Mesenchymal stem cell (in vitro differentiated cells and primary cell): Measurements from ENCODE around the gene SATB2.
A peak's percentile ranks its signal among the peaks of the same experiment; 100 is the strongest.

Source experiments
- DNase-seq: peaks from one replicate; pipeline ENCODE4 v3.0.0-alpha.2; 2013
- H2AFZ ChIP-seq: one replicate; pipeline ENCODE4 v1.6.1; 2013; ENCODE audit warnings: low read depth, mild to moderate bottlenecking, control low read depth, inconsistent platforms, low read length, moderate library complexity
- H2AK5ac ChIP-seq: 2 replicates; pipeline ENCODE4 v1.6.1; 2013; ENCODE audit warnings: low read length, moderate library complexity, mild to moderate bottlenecking, inconsistent platforms; ENCODE audit not compliant: severe bottlenecking
- H2BK120ac ChIP-seq: one replicate; pipeline ENCODE4 v1.6.1; 2013; ENCODE audit warnings: low read depth, mild to moderate bottlenecking, inconsistent platforms, low read length, moderate library complexity
- H2BK12ac ChIP-seq, 2 experiments: one replicate each; pipeline ENCODE4 v1.6.1; 2013; ENCODE audit warnings: inconsistent platforms in 2 of 2, low read length in 2 of 2, mild to moderate bottlenecking in 2 of 2, moderate library complexity in 2 of 2, control low read depth in 1 of 2
- H2BK15ac ChIP-seq: one replicate; pipeline ENCODE4 v1.6.1; 2013; ENCODE audit warnings: mild to moderate bottlenecking, low read depth, inconsistent platforms; ENCODE audit not compliant: poor library complexity, severe bottlenecking
- H2BK5ac ChIP-seq: 2 replicates; pipeline ENCODE4 v1.6.1; 2013; ENCODE audit warnings: low read depth, mild to moderate bottlenecking, low read length, control low read depth, inconsistent platforms; ENCODE audit not compliant: poor library complexity, severe bottlenecking
- H3K14ac ChIP-seq, 2 experiments: one replicate each; pipeline ENCODE4 v1.6.1; 2013; ENCODE audit warnings: inconsistent platforms in 2 of 2, low read length in 2 of 2, control low read depth in 1 of 2, mild to moderate bottlenecking in 1 of 2, moderate library complexity in 1 of 2
- H3K18ac ChIP-seq, 2 experiments: one replicate each; pipeline ENCODE4 v1.6.1; 2013; ENCODE audit warnings: inconsistent platforms in 2 of 2, low read length in 2 of 2, control low read depth in 1 of 2, low read depth in 1 of 2, mild to moderate bottlenecking in 1 of 2
- H3K23ac ChIP-seq, 2 experiments: one replicate each; pipeline ENCODE4 v1.6.1; 2013; ENCODE audit warnings: inconsistent platforms in 2 of 2, low read length in 2 of 2, mild to moderate bottlenecking in 2 of 2, moderate library complexity in 2 of 2, control low read depth in 1 of 2
- H3K27ac ChIP-seq: 2 replicates; pipeline ENCODE4 v1.5.1; 2013; ENCODE audit warnings: mild to moderate bottlenecking, moderate library complexity, low read length, control low read depth, inconsistent platforms; ENCODE audit not compliant: poor library complexity, severe bottlenecking
- H3K27me3 ChIP-seq, 2 experiments: 2 replicates each; pipeline versions ENCODE4 v1.6.1 to v1.7.0; 2013; ENCODE audit warnings: low read length in 2 of 2, mild to moderate bottlenecking in 2 of 2, moderate library complexity in 2 of 2, control low read depth in 1 of 2, inconsistent platforms in 1 of 2; ENCODE audit not compliant: control insufficient read depth in 1 of 2, insufficient read depth in 1 of 2
- H3K36me3 ChIP-seq, 2 experiments: 2 replicates each; pipeline versions ENCODE4 v1.6.1 to v1.7.0; 2013; ENCODE audit warnings: low read length in 2 of 2, control low read depth in 1 of 2, inconsistent platforms in 1 of 2, low read depth in 1 of 2, mild to moderate bottlenecking in 1 of 2; ENCODE audit not compliant: insufficient read depth in 2 of 2, control insufficient read depth in 1 of 2
- H3K4ac ChIP-seq, 2 experiments: one replicate each; pipeline ENCODE4 v1.6.1; 2013; ENCODE audit warnings: inconsistent platforms in 2 of 2, low read length in 2 of 2, mild to moderate bottlenecking in 2 of 2, moderate library complexity in 2 of 2, control low read depth in 1 of 2, low read depth in 1 of 2
- H3K4me1 ChIP-seq: 2 replicates; pipeline ENCODE4 v1.6.1; 2013; ENCODE audit warnings: low read depth, low read length, control low read depth; ENCODE audit not compliant: control insufficient read depth, insufficient read depth
- H3K4me2 ChIP-seq: 2 replicates; pipeline ENCODE4 v1.6.1; 2013; ENCODE audit warnings: low read length, mild to moderate bottlenecking, inconsistent platforms; ENCODE audit not compliant: poor library complexity, severe bottlenecking
- H3K4me3 ChIP-seq, 2 experiments: 2 replicates each; pipeline versions ENCODE4 v1.5.1 to v1.7.0; 2013; ENCODE audit warnings: low read length in 2 of 2, mild to moderate bottlenecking in 2 of 2, control low read depth in 1 of 2, low read depth in 1 of 2; ENCODE audit not compliant: insufficient read depth in 1 of 2
- H3K79me1 ChIP-seq: replicated peaks from 2 replicates; pipeline ENCODE4 v1.6.1; 2013; ENCODE audit warnings: mild to moderate bottlenecking, control low read depth, low read length, inconsistent platforms; ENCODE audit not compliant: poor library complexity, severe bottlenecking
- H3K9ac ChIP-seq: 2 replicates; pipeline ENCODE4 v1.7.0; 2013; ENCODE audit warnings: mild to moderate bottlenecking, low read length, moderate library complexity
- H3K9me3 ChIP-seq: 2 replicates; pipeline ENCODE4 v1.7.0; 2013; ENCODE audit warnings: mild to moderate bottlenecking, low read length; ENCODE audit not compliant: control insufficient read depth
- H4K8ac ChIP-seq: one replicate; pipeline ENCODE4 v1.6.1; 2013; ENCODE audit warnings: inconsistent platforms, mild to moderate bottlenecking, low read length, moderate library complexity
- H4K91ac ChIP-seq: one replicate; pipeline ENCODE4 v1.6.1; 2013; ENCODE audit warnings: mild to moderate bottlenecking, low read length, inconsistent platforms
- WGBS: methylation state at CpG from one replicate; pipeline ENCODE4 v1.1.7; 2013; ENCODE audit warnings: mixed read lengths; 5-methylcytosine and 5-hydroxymethylcytosine counted together

SATB2 gene

DNA sequence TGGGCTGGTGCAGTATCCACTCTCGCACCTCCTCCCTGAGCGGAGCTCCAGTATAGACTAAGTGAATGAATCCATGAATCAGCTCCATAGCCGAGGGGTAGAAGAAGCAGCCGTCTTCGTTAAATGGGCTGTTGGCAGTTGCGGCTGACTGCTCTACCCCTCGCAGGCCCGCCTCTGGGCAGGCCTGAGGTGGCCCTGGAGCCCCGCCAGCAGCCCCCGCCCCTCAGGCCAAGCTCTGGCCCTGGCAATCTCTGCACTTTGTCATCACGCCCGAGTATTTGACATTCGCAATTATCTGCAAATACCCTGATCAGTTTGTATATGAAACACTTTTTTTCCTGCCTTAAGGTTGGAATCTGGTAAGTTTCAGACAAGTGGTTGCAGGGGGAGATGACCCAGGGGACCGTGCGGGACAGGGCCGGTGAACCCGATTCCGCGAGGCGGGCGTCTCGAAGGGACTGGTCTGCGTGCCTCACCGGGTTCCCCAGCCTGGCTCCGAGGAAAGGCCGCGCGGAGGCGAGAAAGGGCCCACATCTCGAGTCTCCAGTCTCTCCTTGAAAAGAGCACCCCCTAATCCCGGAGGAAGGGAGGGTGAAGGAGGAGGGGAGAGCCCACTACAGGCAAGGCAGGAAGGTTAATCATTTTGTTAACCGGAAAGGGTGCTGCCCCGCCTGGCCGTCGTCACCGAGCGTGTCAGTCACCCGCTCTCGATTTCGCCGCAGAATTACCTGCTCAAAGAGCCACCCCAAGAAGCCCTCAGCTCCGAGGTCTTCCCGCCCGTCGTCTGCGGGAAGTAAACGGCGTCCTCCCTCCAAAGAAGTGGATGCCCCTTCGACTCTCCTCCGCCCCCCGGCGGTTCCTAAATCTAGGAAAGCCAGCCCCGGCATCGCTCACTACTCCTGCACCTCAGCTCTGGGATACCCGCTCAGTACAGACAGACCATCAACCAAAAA, 11.1 kb upstream of the SATB2 start:
- no peak overlapping the region for H3K4ac ChIP-seq
- H3K18ac ChIP-seq = no peak overlapping the region
- peaks cover 77 to 98% of the 10 kb centered on the region in 2 experiments for H3K27me3 ChIP-seq
- no peak overlapping the region for H2BK12ac ChIP-seq
- peaks cover 35% of the 10 kb centered on the region for H3K4me1 ChIP-seq
- whole genome bisulfite sequencing = 7% methylated on average over 35 of the region's 55 CpGs
- H3K4me3 ChIP-seq = peak overlapping the region in 1 of 2 experiments; percentile 51
- no peak overlapping the region for H3K14ac ChIP-seq
- no peak overlapping the region for H2BK5ac ChIP-seq
- H2BK120ac ChIP-seq = no peak overlapping the region
- H3K4me2 ChIP-seq = peak overlapping the region; percentile 56
- no peak overlapping the region for H3K9ac ChIP-seq
- H3K23ac ChIP-seq = peak overlapping the region in 1 of 2 experiments; percentile 6
- H2BK15ac ChIP-seq = no peak overlapping the region
- no peaks in the 10 kb centered on the region for H3K9me3 ChIP-seq
- no peak overlapping the region for H4K91ac ChIP-seq
- no peaks in the 10 kb centered on the region for H3K79me1 ChIP-seq
- no peak overlapping the region for H3K27ac ChIP-seq
- peaks cover 0 to 3% of the 10 kb centered on the region in 2 experiments for H3K36me3 ChIP-seq
- H2AK5ac ChIP-seq = no peak overlapping the region
- no peak for DNase-seq
- no peak overlapping the region for H2AFZ ChIP-seq
- H4K8ac ChIP-seq = no peak overlapping the region

DNA sequence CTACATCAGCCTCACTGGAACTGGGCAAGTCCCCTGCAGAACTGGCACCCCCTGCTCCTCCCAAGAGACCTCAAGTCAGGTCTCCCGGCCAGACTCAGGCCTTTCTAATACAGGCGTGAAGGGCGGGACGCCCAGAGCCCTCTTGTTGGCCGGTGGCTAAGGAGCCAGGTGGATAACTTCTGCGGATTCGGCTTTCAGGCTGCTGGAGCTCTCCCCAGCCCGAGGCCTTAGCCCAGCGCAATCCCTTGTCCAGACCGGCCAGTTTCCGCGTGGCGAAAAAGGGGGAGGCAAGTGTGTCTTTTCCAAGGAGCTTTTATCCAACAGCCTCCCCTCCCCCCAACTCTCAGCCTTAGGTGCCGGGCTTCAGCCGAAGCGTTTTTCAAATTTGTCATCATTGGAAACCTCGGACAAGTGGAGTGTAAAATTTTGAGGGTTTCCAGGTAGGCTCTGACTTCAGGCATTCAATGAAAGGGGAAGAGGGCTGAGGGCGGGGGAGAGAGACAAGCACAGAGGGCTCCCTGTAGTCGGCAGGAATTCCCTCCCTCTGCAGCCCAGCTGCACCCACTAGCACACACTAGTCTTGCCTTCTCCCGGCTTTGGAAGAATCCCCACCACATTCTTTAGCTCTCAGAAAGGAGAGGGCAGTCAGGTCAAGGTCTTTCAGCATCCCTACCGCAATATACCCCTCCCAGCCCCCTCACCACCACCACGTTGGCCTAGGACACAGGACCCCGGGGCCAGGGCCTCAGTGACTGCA, 9.5 kb upstream of the SATB2 start:
- no peak for DNase-seq

DNA sequence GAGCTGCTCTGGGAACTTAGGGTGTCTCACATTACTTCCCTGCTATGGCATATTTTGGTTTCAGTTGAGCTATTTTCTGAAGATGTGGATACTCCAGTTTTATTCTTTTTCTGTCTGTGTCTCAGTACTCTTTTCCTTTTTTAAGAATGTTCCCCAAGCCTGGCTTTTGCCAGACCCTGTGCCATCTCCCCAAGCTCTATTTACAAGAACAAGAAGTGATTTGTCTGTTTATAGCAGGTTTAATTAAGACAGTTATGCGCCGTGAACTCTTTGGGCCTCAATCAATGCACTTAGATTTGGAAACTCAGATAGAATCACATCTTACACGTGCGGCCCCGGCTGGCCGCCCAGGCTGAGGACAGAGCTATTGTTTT, 8.9 kb upstream of the SATB2 start:
- peaks cover 81 to 93% of the 10 kb centered on the region in 2 experiments for H3K27me3 ChIP-seq
- H3K18ac ChIP-seq = no peak overlapping the region
- no peak overlapping the region for H3K4ac ChIP-seq
- no peak overlapping the region for H2BK15ac ChIP-seq
- DNase-seq = no peak
- 17% methylated on average over 6 of the region's 6 CpGs for WGBS
- H3K9me3 ChIP-seq = no peaks in the 10 kb centered on the region
- no peak overlapping the region for H3K4me3 ChIP-seq
- peaks cover 0 to 3% of the 10 kb centered on the region in 2 experiments for H3K36me3 ChIP-seq
- no peak overlapping the region for H3K14ac ChIP-seq
- no peak overlapping the region for H3K27ac ChIP-seq
- no peak overlapping the region for H3K23ac ChIP-seq
- no peak overlapping the region for H4K8ac ChIP-seq
- H2AFZ ChIP-seq = no peak overlapping the region
- no peak overlapping the region for H2BK120ac ChIP-seq
- no peak overlapping the region for H2AK5ac ChIP-seq
- H2BK5ac ChIP-seq = no peak overlapping the region
- H3K9ac ChIP-seq = no peak overlapping the region
- no peak overlapping the region for H4K91ac ChIP-seq
- H3K4me2 ChIP-seq = no peak overlapping the region
- peaks cover 45% of the 10 kb centered on the region for H3K4me1 ChIP-seq
- no peak overlapping the region for H2BK12ac ChIP-seq
- no peaks in the 10 kb centered on the region for H3K79me1 ChIP-seq

More for the DNA sequence above, 9.5 kb upstream of the SATB2 start:
- H2AK5ac ChIP-seq = no peak overlapping the region
- no peak overlapping the region for H3K23ac ChIP-seq
- no peak overlapping the region for H3K14ac ChIP-seq
- H3K4me2 ChIP-seq = no peak overlapping the region
- H2BK15ac ChIP-seq = no peak overlapping the region
- H3K18ac ChIP-seq = no peak overlapping the region
- H3K27ac ChIP-seq = no peak overlapping the region
- H3K79me1 ChIP-seq = no peaks in the 10 kb centered on the region
- H3K9me3 ChIP-seq = no peaks in the 10 kb centered on the region
- no peak overlapping the region for H4K8ac ChIP-seq
- no peak overlapping the region for H3K9ac ChIP-seq
- no peak overlapping the region for H3K4ac ChIP-seq
- H2BK120ac ChIP-seq = no peak overlapping the region
- peaks cover 45% of the 10 kb centered on the region for H3K4me1 ChIP-seq
- H3K4me3 ChIP-seq = no peak overlapping the region
- H2BK5ac ChIP-seq = no peak overlapping the region
- H3K27me3 ChIP-seq = peaks cover 86 to 89% of the 10 kb centered on the region in 2 experiments
- H3K36me3 ChIP-seq = peaks cover 0 to 3% of the 10 kb centered on the region in 2 experiments
- 3% methylated on average over 18 of the region's 23 CpGs for WGBS
- H2AFZ ChIP-seq = no peak overlapping the region
- H4K91ac ChIP-seq = no peak overlapping the region
- H2BK12ac ChIP-seq = no peak overlapping the region
